HG02938 (cell line): ENCODE results near the gene DAND5.

Experiments
- ATAC-seq: cut with Tn5 transposase; IDR thresholded peaks from one replicate; pipeline ENCODE4 v1.9.1; 2021; ENCODE audit warnings: mild to moderate bottlenecking, moderate library complexity; ENCODE audit not compliant: unreplicated experiment

Gene DAND5

GRCh38 chr19:12991296-12991695 is 21.9 kb downstream of the DAND5 start:
- ATAC-seq, result no peak

- ATAC-seq, result no peak
Measured at GRCh38 chr19:12992729-12993128, 23.4 kb downstream of the DAND5 start.

GRCh38 chr19:12993562-12993961 is 24.2 kb downstream of the DAND5 start:
- no peak for ATAC-seq

GRCh38 chr19:12994701-12995595 is 25.6 kb downstream of the DAND5 start, which contains the start of gene NFIX:
Gene NFIX, plus strand, starts transcription at chr19:12995475. Its CDS starts 363 bp downstream, at chr19:12995838.
- ATAC-seq, result no peak

GRCh38 chr19:12995596-12996405 is 26.4 kb downstream of the DAND5 start:
- no peak for ATAC-seq

GRCh38 chr19:12996406-12997094 is 27.2 kb downstream of the DAND5 start:
- no peak for ATAC-seq

- ATAC-seq, result no peak
Measured at GRCh38 chr19:12997179-12997966, 28.0 kb downstream of the DAND5 start.

GRCh38 chr19:12997967-12998940 is 28.9 kb downstream of the DAND5 start:
- no peak for ATAC-seq

GRCh38 chr19:13001166-13001501 is 31.8 kb downstream of the DAND5 start:
- ATAC-seq, result no peak

- no peak for ATAC-seq
Measured at GRCh38 chr19:13001502-13002165, 32.3 kb downstream of the DAND5 start.

- no peak for ATAC-seq
Measured at GRCh38 chr19:13002166-13002898, 33.0 kb downstream of the DAND5 start.

- ATAC-seq, result no peak
Measured at GRCh38 chr19:13003081-13003480, 33.7 kb downstream of the DAND5 start.

- no peak for ATAC-seq
Measured at GRCh38 chr19:13004273-13004672, 34.9 kb downstream of the DAND5 start.

- no peak for ATAC-seq
Measured at GRCh38 chr19:13005253-13005652, 35.9 kb downstream of the DAND5 start.

- ATAC-seq, result no peak
Measured at GRCh38 chr19:13005861-13006370, 36.5 kb downstream of the DAND5 start.

- no peak for ATAC-seq
Measured at GRCh38 chr19:13006431-13007281, 37.3 kb downstream of the DAND5 start.
